ENCODE results near the gene COLGALT1.
"Not testable (repeated sequence)": the region's sequence is repeated elsewhere in the genome, so short reads cannot be mapped to it uniquely, and the experiment has no call there.

COLGALT1 gene

DNA sequence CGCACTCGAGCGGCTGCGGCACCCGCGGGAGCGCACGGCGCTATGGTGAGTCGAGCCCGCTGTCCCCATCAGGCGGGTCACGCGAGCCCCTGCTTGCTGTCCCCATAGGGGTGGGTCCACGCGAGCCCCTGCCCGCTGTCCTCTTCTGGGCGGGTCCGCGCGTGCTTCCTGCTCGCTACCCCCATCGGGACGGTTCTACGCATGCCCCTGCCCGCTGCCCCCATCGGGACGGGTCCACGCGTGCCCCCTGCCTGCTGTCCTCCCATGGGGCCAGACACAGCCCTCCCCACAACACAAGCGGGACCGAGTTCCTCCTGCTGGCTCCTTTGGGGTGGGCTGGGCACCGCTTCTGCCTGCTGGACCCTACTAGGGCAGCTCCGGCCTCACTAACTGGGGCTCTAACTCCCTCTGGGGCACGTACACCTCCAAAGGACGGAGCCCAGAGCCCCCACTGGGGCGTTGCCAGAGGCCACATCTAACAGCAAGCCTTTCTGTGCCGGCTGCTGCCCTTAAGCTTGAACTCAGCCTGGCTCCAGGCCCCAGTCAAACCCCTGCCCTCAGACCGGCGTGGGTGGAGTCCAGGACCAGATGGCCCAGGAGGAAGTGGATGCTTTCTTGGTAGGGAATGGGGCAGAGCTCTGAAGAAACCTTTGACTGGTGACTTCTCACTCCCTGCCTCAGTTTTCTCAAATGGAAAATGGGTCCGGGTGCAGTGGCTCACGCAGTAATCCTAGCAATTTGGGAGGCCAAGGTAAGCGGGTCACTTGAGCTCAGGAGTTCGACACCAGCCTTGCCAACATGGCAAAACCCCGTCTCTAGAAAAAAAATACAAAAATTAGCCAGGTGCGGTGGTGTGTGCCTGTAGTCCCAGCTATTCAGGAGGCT, 722 bp downstream of the COLGALT1 start:
- peak overlapping the region; percentile 79 to 94 (median 90) for H3K27ac ChIP-seq
- H3K4me3 ChIP-seq: peak overlapping the region; percentile 68 to 96 (median 82)

DNA sequence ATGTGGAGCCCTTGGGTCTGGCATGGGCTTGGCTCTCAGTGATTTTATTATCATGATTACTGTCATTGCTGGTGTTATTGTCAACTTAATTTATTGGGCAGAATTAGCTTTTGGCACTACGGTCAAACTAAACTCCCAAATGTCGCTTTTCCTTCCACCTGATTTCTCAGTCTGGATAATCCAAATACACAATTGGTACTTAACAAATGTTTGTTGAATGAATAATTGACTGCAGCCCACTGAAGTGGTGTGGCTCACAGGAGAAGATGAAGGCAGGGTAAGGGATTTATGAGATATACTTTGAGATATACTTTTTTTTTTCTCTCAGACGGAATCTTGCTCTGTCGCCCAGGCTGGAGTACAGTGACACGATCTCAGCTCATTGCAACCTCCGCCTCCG, 1.5 kb downstream of the COLGALT1 start:
- Histone ChIP-seq H3K4me3 (peak overlapping the region in 3 of 7 experiments; percentile 68 to 82 (median 78)), H3K27ac (peak overlapping the region in 9 of 21 experiments; percentile 6 to 94 (median 89))

- no peak overlapping the region for H3K4me3 ChIP-seq
- peak overlapping the region in 4 of 21 experiments; percentile 6 to 89 (median 62) for H3K27ac ChIP-seq
Measured at GRCh38 chr19:17557466-17557865, 2.0 kb downstream of the COLGALT1 start.

- peak overlapping the region in 12 of 21 experiments; percentile 8 to 80 (median 43) for H3K27ac ChIP-seq
Measured at GRCh38 chr19:17560205-17560595, 4.8 kb downstream of the COLGALT1 start.

GRCh38 chr19:17562097-17562496, 6.6 kb downstream of the COLGALT1 start:
- Histone ChIP-seq H3K27ac (peak overlapping the region in 3 of 21 experiments; percentile 16 to 49 (median 43)), H3K4me3 (no peak overlapping the region)

More at GRCh38 chr19:17560205-17560595, 4.8 kb downstream of the COLGALT1 start:
- H3K4me3 ChIP-seq: no peak overlapping the region

DNA sequence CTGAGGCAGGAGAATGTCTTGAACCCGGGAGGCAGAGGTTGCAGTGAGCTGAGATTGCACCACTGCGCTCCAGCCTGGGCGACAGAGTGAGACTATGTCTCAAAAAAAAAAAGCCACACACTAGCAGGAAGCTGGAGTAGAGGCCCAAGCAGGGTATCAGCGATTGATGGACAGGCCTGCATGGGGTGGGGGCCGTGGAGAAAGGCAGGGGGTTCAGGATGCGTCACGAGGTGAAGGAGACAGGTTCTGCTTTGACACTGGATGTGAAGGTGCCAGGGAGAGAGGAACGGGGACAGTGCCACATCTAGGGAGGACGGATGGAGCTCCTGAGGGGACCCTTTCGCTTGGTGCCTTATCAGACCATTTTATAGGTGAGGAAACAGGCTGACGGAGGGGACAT, 7.1 kb downstream of the COLGALT1 start:
- no peak overlapping the region for H3K27ac ChIP-seq

DNA sequence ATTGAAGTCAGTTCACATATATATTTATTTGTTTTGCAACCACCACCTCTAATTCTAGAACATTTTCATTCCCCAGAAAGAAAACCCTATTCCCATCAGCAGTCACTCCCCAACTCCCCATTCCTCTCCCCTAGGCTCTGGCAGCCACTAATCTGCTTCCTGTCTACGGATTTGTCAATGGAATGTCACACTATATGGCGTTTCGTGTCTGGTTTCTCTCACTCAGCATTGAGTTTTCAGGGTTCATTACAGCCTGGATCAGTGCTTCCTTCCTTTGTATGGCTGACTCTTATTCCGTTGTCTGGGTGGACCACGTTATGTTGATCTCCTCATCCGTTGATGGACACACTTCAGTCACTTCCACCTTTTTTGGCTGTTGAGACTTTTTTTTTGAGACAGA, 9.3 kb downstream of the COLGALT1 start:
- no peak overlapping the region for H3K4me3 ChIP-seq
- H3K27ac ChIP-seq: no peak overlapping the region

More for the DNA sequence above, 7.1 kb downstream of the COLGALT1 start:
- no peak overlapping the region for H3K4me3 ChIP-seq

DNA sequence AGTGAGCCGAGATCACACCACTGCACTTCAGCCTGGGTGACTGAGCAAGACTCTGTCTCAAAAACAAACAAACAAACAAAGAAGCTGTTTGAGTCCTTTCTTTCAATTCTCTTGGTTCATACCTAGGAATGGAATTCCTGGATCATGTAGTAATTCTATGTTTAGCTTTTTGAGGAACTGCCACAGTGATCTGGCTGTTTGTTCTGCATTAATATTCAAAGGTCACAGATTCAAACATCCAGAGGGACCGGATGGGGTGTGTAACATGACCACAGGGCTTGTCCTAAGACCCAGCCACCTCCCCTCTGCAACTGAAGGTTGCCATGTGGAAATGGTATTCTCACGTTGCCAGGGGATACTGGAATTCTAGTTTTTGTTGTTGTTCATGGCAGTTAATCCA, 10.2 kb downstream of the COLGALT1 start:
- Histone ChIP-seq H3K4me3 (no peak overlapping the region), H3K27ac (no peak overlapping the region)

DNA sequence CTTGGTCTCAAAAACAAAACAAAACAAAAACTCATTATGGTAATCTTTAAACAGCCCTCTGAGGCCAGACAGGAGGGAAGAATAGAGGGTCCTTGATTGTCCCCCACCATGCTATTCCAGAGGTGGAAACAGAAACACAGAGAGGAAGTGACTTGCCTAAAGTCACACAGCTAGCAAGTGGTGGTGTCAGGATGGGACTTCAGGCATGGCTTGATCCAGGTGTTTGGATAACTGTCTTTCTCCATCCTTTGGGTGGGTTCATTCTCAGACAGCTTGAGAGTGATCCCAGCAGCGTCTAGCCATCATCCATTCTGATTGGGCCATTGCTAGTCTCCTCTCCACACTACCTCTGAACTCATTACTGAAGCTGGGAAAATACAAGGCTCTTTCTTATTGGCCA, 12.5 kb downstream of the COLGALT1 start:
- Histone ChIP-seq H3K4me3 (no peak overlapping the region), H3K27ac (no peak overlapping the region)

GRCh38 chr19:17570291-17570690, 14.8 kb downstream of the COLGALT1 start:
- H3K27ac ChIP-seq, H3K4me3 ChIP-seq: not testable (repeated sequence)

- no peak overlapping the region for H3K4me3 ChIP-seq
Measured at GRCh38 chr19:17570791-17571190, 15.3 kb downstream of the COLGALT1 start.

GRCh38 chr19:17572638-17573037, 17.2 kb downstream of the COLGALT1 start:
- H3K27ac ChIP-seq: no peak overlapping the region
- no peak overlapping the region for H3K4me3 ChIP-seq

More at GRCh38 chr19:17570791-17571190, 15.3 kb downstream of the COLGALT1 start:
- no peak overlapping the region for H3K27ac ChIP-seq

- peak overlapping the region in 2 of 21 experiments; percentile 11 to 40 for H3K27ac ChIP-seq
- H3K4me3 ChIP-seq: no peak overlapping the region
Measured at GRCh38 chr19:17575871-17576757, 20.7 kb downstream of the COLGALT1 start.

GRCh38 chr19:17576758-17577456, 21.5 kb downstream of the COLGALT1 start:
- Histone ChIP-seq H3K27ac (peak overlapping the region in 3 of 21 experiments; percentile 11 to 40 (median 17)), H3K4me3 (no peak overlapping the region)

- H3K4me3 ChIP-seq: no peak overlapping the region
Measured at GRCh38 chr19:17577457-17578097, 22.1 kb downstream of the COLGALT1 start.

GRCh38 chr19:17579661-17580244, 24.3 kb downstream of the COLGALT1 start:
- Histone ChIP-seq H3K27ac (peak overlapping the region in 2 of 21 experiments; percentile 32 to 59), H3K4me3 (no peak overlapping the region)

More at GRCh38 chr19:17577457-17578097, 22.1 kb downstream of the COLGALT1 start:
- H3K27ac ChIP-seq: no peak overlapping the region

DNA sequence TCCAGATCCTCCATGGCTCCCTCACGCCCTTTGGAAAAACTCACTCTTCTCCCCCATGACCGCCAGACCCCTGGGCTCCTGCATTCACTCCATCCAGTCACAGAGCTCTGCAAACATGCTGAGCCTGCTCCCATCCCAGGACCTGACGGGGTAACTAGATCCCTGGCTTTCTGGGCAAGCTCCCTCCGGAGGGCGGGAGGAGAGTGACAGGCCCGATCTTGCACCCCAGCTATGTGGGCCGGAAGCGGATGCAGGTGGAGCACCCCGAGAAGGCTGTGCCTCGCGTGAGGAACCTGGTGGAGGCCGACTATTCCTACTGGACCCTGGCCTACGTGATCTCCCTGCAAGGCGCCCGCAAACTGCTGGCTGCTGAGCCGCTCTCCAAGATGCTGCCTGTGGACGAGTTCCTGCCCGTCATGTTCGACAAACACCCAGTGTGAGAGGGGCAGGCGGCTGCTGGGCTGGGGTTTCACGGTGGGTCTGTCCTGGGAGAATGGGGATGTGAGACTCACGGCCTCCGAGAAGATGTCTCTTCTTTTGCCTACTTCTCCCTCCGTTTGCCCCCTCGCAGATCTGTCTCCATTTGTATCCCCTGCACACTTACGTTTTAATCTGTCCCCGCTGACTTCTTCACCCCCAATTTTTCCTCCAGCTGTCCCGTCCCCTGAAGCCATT, 25.2 kb downstream of the COLGALT1 start:
- Histone ChIP-seq H3K27ac (no peak overlapping the region), H3K4me3 (no peak overlapping the region)

- Histone ChIP-seq H3K27ac (no peak overlapping the region), H3K4me3 (no peak overlapping the region)
Measured at GRCh38 chr19:17581211-17581874, 25.9 kb downstream of the COLGALT1 start.

Measured in skin epidermis (tissue), 12 donors.